ENCODE data around the gene LMTK2.

The LMTK2 gene

DNA sequence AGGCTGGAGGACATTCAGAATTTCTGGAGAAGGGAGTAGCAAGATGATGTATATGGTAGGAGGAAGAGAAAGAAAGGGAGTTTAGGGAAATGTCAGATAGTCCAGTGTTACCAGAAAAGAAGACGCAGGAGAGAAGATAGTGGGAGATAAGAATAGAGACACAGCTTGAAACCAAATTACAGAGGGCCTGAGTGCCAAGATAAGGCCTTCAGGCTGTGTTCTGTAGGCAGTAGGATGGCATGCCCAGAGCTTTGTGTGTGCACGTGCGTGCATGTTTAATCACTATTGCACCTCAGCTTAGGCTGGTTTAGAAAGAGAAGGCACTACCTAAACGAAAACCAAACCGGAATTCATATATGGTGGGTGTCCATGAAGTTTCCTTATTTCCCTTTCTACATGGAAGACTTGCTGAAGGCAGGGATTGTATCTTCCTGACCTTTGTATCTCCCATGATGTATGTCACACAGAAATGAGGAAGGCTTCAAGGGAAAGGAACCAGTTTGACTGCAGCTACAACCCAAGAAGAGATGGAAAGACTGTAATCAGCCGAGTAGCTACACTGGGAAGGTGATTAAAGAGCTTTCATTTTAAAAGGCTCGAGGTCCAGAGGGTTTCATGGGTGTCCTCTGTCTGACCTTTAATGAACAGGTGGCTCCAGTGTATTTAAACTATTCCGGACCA lies 68.7 kb downstream of the LMTK2 start:
- no peak for DNase-seq (ENCODE audit: low read depth, low spot score)

DNA sequence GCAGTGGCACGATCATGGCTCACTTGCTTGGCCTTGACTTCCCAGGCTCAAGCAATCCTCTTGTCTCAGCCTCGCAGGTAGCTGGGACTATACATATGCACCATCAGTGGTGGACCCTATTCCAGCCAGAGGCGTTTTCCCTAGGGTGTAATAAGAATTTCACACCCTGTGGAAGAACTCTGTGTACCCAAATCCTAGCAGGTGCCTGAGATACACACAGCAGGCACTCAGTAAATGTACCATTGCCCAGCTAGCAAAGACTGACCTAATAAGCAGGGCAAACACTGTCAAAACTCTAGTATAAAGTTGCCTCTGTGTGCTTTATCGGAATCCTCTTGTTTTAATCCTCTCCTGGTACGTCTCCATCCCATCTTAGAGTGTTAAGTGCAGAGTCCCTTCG lies 70.9 kb downstream of the LMTK2 start:
- DNase-seq (ENCODE audit: low read depth, low spot score), result no peak

GRCh38 chr7:98178321-98178720 lies 71.7 kb downstream of the LMTK2 start:
- DNase-seq (ENCODE audit: low read depth, low spot score), result no peak

- no peak for DNase-seq (ENCODE audit: low read depth, low spot score)
Observed at GRCh38 chr7:98178762-98179490, 72.3 kb downstream of the LMTK2 start.

DNA sequence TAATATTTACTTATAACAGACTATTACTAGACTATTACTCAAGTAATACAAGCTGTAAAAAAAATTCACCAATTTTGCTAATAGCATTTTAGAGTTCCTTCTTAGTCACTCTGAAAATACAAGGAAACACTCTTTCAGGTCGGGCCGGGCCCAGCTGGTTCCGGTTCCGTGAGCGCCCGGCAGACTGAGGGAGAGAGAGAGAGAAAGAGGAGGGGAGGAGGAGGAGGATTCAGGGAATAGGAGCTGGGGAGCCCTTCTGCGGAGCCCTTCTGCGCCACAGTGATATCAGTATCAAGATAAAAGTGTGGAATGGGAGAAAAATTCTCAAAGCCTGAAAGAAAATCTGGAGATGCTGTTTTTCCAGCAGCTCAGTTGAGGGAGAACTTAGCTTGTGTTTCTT lies 74.1 kb downstream of the LMTK2 start:
- DNase-seq (ENCODE audit: low read depth, low spot score), result no peak

DNA sequence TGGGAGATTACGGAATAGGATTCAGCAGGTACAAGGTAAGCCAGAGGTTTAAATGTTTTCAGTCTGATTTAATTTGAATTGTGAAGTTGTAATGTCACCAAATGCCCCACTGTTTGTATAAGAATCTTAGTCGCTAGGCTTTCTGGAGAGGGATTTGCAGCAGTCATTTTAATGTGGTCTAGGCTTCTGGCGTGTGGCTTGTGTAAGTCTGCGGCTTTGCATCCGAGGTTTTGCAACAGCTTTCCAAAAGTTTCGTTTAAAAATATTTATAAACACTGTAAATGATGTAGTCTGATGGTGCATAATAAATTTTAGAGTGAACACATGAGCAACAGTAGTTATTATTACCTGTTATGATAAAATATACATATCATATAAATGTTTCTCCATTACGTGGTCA lies 78.4 kb downstream of the LMTK2 start:
- no peak for DNase-seq (ENCODE audit: low read depth, low spot score)

- DNase-seq (ENCODE audit: low read depth, low spot score), result no peak
Observed at GRCh38 chr7:98186452-98187137, 79.9 kb downstream of the LMTK2 start.

- no peak for DNase-seq (ENCODE audit: low read depth, low spot score)
Observed at GRCh38 chr7:98187138-98187502, 80.5 kb downstream of the LMTK2 start.

- DNase-seq (ENCODE audit: low read depth, low spot score), result no peak
Observed at GRCh38 chr7:98189559-98189958, 82.9 kb downstream of the LMTK2 start.

DNA sequence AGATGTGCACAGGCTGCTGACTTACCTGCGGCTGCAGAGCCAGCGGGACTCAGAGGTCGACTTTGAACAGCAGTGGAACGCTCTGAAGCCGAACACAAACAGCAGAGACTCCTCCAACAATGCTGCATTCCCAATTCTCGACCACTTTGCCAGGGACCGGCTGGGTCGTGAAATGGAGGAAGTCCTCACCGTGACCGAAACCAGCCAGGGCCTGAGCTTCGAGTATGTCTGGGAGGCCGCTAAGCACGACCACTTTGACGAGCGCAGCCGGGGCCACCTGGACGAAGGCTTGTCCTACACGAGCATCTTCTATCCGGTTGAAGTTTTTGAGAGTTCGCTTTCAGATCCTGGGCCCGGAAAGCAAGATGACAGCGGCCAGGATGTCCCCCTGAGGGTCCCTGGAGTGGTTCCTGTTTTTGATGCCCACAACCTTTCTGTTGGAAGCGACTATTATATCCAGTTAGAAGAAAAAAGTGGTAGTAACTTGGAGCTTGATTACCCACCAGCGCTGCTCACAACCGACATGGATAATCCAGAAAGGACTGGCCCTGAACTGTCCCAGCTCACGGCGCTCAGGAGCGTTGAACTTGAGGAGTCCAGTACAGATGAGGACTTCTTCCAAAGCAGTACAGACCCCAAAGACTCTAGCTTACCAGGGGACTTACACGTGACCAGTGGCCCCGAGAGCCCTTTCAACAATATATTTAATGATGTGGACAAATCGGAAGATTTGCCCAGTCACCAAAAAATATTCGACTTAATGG lies 85.2 kb downstream of the LMTK2 start:
- DNase-seq (ENCODE audit: low read depth, low spot score), result no peak

DNA sequence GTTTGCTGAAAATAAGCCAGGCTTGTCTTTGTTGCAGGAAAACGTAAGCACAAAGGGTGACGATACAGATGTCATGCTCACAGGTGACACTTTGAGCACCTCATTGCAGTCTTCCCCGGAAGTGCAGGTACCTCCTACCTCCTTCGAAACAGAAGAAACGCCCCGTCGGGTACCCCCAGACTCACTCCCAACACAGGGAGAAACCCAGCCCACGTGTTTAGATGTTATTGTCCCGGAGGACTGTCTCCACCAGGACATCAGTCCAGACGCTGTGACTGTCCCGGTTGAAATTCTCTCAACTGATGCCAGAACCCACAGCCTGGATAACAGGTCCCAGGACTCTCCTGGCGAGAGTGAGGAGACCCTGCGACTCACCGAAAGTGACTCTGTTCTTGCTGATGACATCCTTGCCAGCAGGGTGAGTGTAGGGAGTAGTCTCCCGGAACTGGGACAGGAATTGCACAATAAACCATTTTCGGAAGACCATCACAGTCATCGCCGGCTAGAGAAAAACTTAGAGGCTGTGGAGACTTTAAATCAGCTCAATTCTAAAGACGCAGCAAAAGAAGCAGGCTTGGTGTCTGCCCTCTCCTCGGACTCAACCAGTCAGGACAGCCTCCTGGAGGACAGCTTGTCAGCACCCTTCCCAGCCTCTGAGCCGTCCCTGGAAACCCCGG lies 86.3 kb downstream of the LMTK2 start:
- DNase-seq (ENCODE audit: low read depth, low spot score), result no peak

DNA sequence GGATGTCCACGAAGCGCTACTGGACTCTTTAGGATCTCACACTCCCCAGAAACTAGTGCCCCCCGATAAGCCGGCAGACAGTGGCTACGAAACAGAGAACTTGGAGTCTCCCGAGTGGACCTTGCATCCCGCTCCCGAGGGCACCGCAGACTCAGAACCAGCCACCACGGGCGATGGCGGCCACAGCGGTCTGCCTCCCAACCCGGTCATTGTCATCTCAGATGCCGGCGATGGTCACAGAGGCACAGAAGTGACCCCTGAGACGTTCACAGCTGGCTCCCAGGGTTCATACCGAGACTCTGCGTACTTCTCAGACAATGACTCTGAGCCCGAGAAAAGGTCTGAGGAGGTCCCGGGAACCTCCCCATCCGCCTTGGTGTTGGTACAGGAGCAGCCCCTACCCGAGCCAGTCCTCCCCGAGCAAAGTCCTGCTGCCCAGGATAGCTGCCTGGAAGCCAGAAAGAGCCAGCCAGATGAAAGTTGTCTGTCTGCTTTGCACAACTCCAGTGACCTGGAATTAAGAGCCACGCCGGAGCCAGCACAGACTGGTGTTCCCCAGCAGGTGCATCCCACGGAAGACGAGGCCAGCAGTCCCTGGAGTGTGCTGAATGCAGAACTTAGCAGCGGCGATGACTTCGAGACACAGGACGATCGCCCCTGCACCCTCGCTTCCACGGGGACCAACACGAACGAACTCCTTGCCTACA lies 87.0 kb downstream of the LMTK2 start:
- DNase-seq (ENCODE audit: low read depth, low spot score), result no peak

DNA sequence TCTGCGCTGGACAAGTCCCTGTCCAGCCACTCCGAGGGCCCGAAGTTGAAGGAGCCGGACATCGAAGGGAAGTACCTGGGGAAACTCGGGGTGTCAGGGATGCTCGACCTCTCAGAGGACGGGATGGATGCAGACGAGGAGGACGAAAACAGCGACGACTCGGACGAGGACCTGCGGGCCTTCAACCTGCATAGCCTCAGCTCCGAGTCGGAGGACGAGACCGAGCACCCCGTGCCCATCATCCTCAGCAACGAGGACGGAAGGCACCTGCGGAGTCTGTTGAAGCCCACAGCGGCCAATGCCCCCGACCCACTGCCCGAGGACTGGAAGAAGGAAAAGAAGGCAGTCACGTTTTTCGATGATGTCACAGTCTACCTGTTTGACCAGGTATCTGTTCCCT lies 87.5 kb downstream of the LMTK2 start:
- no peak for DNase-seq (ENCODE audit: low read depth, low spot score)

- no peak for DNase-seq (ENCODE audit: low read depth, low spot score)
Observed at GRCh38 chr7:98194672-98195457, 88.2 kb downstream of the LMTK2 start.

DNA sequence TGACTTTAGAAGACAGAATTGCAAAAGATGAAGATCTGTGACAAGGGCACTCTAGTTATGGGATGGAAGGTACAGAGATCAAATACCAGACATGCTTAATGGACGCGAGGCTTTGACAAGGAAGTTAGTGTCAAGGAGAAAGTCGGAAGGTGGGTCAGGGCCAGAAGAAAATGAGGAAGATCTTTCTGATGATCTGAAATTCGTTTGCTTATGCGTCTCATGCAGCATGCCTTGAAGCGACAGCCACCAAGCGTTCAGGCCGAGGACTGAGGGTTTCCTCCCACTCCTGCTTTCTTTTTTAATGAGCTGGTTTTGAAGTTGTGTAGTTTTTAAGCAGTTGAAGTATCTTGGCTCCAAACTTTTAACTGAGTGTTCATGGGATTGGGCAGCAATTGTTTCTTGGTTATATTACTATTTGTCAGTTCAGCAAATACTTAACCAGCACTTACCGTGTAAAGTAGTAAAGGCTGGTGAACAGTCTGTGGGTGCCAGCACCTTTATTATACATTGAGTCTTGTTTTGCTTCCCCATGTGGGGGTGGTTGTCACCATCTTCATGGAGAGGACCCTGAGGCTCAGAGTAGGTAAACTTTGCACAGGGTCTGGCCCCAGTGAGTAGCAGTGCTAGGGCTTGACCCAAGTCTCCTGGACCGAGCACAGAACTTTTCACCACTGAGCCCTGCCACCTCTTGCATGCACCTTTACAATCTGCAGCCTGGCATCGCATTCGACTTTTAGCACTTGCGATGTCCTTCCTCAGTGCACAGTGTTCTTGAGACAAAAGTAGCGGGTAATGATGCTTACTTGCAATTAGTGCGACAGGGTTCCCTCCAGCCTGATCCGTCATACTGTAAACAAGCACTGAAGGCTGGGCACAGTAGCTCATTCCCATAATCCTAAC lies 90.3 kb downstream of the LMTK2 start:
- DNase-seq (ENCODE audit: low read depth, low spot score), result no peak

GRCh38 chr7:98199131-98199530 lies 92.5 kb downstream of the LMTK2 start:
- DNase-seq (ENCODE audit: low read depth, low spot score), result no peak

- DNase-seq (ENCODE audit: low read depth, low spot score), result no peak
Observed at GRCh38 chr7:98200364-98200763, 93.7 kb downstream of the LMTK2 start.

DNA sequence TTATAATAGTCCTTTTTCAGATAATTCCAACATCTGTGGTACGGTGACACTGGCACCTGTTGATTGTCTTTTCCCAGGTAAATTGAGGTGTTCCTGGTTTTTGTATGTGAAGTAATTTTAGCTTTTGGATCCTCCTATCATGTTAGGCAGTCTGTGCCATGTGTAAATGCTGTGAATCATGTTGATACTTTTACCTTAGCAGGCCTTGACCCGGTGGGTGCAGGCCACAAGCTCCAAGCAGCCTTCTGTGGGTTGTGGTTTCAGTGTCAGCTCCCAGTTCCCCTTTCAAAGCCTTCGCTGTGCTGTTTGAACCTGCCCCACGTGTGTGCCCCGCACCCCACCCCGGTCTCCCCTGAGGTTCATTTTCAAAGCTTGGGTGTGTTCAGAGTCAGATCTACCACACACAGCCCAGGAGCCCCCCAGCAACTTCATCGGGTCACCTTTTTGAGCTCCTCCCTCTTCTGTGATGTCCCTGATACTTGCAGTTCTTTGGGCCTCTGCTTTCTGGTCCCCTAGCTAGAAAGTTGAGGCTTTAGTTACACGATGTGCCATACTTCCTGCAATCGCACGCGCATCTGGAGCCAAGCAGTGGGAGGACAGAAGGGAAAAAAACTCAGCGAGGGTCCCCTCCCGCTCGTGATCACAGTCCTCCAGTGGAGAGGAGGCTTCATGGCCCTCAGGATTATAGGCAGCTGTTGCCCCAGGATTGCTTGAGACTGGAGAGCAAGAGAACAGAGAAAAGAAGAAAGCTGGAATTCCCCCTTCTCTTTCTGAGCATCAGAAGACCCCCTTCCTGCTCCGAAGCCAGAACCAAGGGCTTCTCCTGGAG lies 95.9 kb downstream of the LMTK2 start:
- DNase-seq (ENCODE audit: low read depth, low spot score), result no peak
